ENCODE results near the gene SLIRP.
"Not testable (repeated sequence)": the region's sequence is repeated elsewhere in the genome, so short reads cannot be mapped to it uniquely, and the experiment has no call there.

The SLIRP gene

DNA sequence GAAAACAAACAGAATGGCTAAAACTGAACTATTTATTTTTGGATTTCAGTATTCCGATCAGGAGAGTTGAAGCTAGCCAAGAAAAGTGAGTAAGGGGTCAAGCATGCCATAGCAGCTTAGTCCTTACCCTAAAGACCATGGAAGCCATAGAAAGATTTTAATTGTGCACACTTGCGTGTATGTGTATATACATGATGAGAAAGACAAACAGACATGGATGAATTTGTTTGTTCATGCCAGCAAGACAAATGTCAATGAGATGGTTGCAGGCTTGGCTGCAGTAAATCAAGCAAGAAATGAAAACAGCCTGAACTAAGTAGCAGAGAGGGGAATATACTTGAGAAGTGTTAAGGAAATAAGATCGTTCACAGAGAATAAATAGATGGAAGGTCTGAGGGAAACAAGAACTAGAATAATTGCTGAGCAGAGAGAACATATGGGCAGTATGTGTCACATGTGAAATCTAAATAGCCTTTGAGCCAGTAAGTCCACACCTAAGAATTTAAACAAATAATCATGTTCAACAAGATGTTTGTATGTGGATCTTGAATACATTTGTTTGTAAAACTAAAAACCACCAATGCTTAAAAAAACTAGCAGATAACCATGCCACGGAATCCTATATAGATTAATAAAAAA lies 38.3 kb downstream of the SLIRP start:
- no peak for DNase-seq (ENCODE audit: low read depth)

DNA sequence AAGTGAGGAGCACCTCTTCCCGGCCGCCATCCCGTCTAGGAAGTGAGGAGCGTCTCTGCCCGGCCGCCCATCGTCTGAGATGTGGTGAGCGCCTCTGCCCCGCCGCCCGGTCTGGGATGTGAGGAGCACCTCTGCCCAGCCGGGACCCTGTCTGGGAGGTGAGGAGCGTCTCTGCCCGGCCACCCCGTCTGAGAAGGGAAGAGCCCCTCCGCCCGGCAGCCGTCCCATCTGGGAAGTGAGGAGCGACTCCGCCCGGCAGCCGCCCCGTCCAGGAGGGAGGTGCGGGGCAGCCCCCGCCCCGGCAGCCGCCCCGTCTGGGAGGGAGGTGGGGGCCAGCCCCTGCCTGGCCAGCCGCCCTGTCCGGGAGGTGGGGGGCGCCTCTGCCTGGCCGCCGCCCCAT lies 39.5 kb downstream of the SLIRP start:
- DNase-seq (ENCODE audit: low read depth) = not testable (repeated sequence)

GRCh38 chr14:77752266-77752665 lies 44.4 kb downstream of the SLIRP start:
- no peak for DNase-seq (ENCODE audit: low read depth)

DNA sequence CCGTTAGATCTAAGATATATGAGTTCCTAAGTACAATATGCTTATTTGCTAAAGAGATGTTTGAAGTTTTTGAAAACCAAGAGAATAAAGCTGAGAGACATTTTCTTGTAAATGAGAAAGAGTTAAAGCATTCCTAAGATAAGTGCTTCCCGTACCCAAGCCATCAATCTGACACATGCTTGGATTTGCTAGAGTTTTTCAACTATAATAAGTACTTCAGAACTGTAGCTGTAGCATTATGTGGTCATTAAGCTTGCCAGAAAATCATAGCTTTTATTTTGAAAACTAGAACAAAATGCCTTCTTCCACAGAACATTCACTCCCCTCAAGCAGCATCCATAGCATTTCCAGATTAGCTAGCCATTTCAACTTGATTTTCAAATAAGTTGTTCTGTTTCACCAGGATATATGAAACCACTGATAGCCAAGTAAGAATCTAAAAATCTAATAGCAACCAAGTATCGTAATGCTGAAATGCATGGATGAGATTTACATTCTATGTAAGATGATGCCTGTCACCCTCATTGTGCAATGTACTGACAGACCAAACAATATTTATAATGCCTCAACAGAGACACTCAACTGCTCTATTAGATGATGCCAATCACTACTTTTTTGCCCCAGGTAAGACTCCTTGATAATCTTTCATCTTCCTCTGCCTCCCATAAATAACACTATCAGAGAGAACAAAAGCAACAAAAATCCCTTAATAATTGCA lies 45.1 kb downstream of the SLIRP start:
- DNase-seq (ENCODE audit: low read depth) = no peak

GRCh38 chr14:77760381-77761204 lies 52.7 kb downstream of the SLIRP start, which contains the start of gene SNW1:
Gene SNW1 (minus strand): TSS chr14:77761156. CDS start chr14:77761127, 29 bp downstream.
- DNase-seq (ENCODE audit: low read depth) = peak; percentile 86

- DNase-seq (ENCODE audit: low read depth) = no peak
These were observed 53.5 kb downstream of the SLIRP start for GRCh38 chr14:77761205-77761931.

DNA sequence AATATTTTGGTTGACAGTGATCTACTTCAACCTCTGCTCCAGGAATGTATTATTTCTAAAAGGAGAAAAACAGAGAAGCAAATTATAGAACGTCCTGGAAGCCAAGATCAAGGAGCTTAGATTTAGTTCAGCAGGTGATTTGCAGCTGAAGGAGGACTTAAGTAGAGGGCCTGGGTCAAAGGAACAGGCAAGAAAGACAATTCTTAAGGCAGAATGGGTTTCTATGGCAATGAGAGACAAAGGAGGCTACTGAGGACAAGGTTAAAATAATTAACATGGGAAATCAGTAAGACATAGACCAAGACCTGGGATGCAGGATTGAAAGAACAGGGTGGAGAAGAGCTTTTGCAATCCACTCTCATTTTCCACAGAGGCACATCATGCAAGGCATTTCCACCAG lies 55.4 kb downstream of the SLIRP start:
- no peak for DNase-seq (ENCODE audit: low read depth)

- no peak for DNase-seq (ENCODE audit: low read depth)
These were observed 56.1 kb downstream of the SLIRP start for GRCh38 chr14:77763978-77764377.

All from T-helper 22 cell (primary cell).